ENCODE measurements around the gene HIC1.

GRCh38 chr17:2086306-2086705, 31.4 kb downstream of the HIC1 start:
- TF ChIP-seq CTCF (IDR thresholded peaks at IDR 0.05) (no peak), POLR2A (IDR thresholded peaks at IDR 0.05) (no peak)
